Measurements from ENCODE around the gene NT5DC4. TPM values are rescaled to one million over a fixed set of nuclear protein-coding genes. Genes with fewer than 3 reads are reported as not detected.

The NT5DC4 gene
- total and polyA plus RNA-seq, 2 of the 4 experiments (the other 2 are of a cell fraction) = not detected

DNA sequence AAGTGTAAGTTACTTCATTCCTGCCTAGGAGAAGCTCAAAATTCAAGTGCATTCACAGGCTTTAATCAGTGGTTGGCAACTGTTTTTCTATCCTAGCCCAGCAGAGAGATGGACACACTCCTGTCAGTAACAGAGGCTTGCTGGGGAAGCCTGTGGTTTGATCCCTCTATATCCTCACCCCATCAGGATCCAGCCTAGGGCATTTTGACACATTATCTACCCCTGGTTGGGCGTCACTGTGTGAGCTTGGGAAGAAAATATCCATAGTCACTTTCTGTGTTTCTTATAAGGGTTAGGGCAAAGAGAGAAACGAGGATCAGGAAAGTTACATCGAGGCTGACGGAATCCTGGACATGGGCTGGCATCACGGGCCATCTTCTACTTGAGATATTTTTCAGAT lies 10.0 kb downstream of the NT5DC4 start:
- Histone ChIP-seq H2BK5ac (ENCODE audit: low read depth, low read length, poor library complexity, severe bottlenecking) (no peak overlapping the region), H2AK9ac (replicated peaks; ENCODE audit: low read depth, low read length, poor library complexity) (no peak overlapping the region), H3K14ac (replicated peaks; ENCODE audit: low read depth, low read length) (no peak overlapping the region), H2BK15ac (ENCODE audit: low read depth, low read length) (no peak overlapping the region), H3K27me3 (ENCODE audit: control insufficient read depth, insufficient read depth, low read length) (no peaks in the 10 kb centered on the region), H3K9ac (ENCODE audit: low read depth, low read length) (no peak overlapping the region), H2BK20ac (ENCODE audit: low read depth, low read length) (no peak overlapping the region), H3K9me3 (ENCODE audit: control insufficient read depth, insufficient read depth, low read length) (no peaks in the 10 kb centered on the region), H3K27ac (ENCODE audit: insufficient read depth, low read length) (no peak overlapping the region), H2AK5ac (ENCODE audit: low read depth, low read length) (no peak overlapping the region), H2AFZ (replicated peaks; ENCODE audit: low read length, poor library complexity) (no peak overlapping the region), H4K20me1 (ENCODE audit: insufficient read depth, low read length) (no peaks in the 10 kb centered on the region), H3K9me1 (ENCODE audit: insufficient read depth, low read length) (peaks cover 3% of the 10 kb centered on the region; the same call in 1 of the 2 replicates), H3K23ac (ENCODE audit: low read depth, low read length) (no peak overlapping the region), H3K4ac (ENCODE audit: low read depth, low read length) (no peak overlapping the region), H4K8ac (ENCODE audit: low read depth in 2 of 2, low read length in 2 of 2) (no peak overlapping the region), H3K36me3 (ENCODE audit: control insufficient read depth, insufficient read depth, low read length) (no peaks in the 10 kb centered on the region), H4K91ac (ENCODE audit: insufficient read depth, low read depth, low read length) (no peak overlapping the region), H4K5ac (ENCODE audit: low read depth, low read length) (no peak overlapping the region), H3K4me1 (ENCODE audit: control insufficient read depth, insufficient read depth, low read length) (peaks cover 1% of the 10 kb centered on the region; the same call in 1 of the 2 replicates), H3K18ac (ENCODE audit: low read depth, low read length) (no peak overlapping the region), H3K4me3 (ENCODE audit: insufficient read depth, low read depth, low read length) (no peak overlapping the region), H3K4me2 (ENCODE audit: low read depth, low read length) (no peak overlapping the region), H3K56ac (ENCODE audit: extremely low read depth, insufficient read depth, low read length) (no peak overlapping the region), H2BK120ac (ENCODE audit: low read depth, low read length) (no peak overlapping the region), H3K79me1 (ENCODE audit: low read depth in 1 of 2, low read length in 2 of 2) (no peaks in the 10 kb centered on the region)
- ATAC-seq (ENCODE audit: low read depth) (no peak), DNase-seq (no peak)
- WGBS, 2 experiments (ENCODE audit: extremely low coverage in 2 of 2, insufficient read length in 1 of 2) = no CpG with 5 or more reads among the region's 5 CpGs
- CTCF ChIA-PET = interaction anchor here (0.6 to 1.0 kb wide), 2 partner anchors 131 to 132 kb away, joined by 3 read pairs; no protein-coding TSS in a partner anchor
- dilution Hi-C loops (cut with HindIII; ENCODE audit: low sequenced_read_pairs, unreplicated experiment) = no loop called here
- in situ Hi-C loops (cut with MboI; ENCODE audit: low sequenced_read_pairs) = no loop called here
- TF ChIP-seq, protein P1, sequence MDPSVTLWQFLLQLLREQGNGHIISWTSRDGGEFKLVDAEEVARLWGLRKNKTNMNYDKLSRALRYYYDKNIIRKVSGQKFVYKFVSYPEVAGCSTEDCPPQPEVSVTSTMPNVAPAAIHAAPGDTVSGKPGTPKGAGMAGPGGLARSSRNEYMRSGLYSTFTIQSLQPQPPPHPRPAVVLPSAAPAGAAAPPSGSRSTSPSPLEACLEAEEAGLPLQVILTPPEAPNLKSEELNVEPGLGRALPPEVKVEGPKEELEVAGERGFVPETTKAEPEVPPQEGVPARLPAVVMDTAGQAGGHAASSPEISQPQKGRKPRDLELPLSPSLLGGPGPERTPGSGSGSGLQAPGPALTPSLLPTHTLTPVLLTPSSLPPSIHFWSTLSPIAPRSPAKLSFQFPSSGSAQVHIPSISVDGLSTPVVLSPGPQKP (IDR thresholded peaks at IDR 0.05; ENCODE audit: borderline replicate concordance, low read depth, low read length) = no peak
- no peak for TF ChIP-seq BHLHE40 (IDR thresholded peaks at IDR 0.05; ENCODE audit: low read depth, low read length)
- intact Hi-C loops (cut with micrococcal nuclease) = no loop called here
- no TSS peak for BruUV-seq (replicated peaks)
- POLR2A ChIA-PET (ENCODE audit: unreplicated experiment) = no interaction called here

All from IMR-90 (cell line).